HEK293 (cell line): ENCODE measurements around the gene HES1.

ENCODE experiments used
- BCL11A ChIP-seq: fragments of 450-650 bp; formaldehyde crosslinking; IDR thresholded peaks from 2 replicates; pipeline ENCODE4 v1.5.1; 2016; ENCODE audit warnings: low read depth, missing biosample characterization, missing genetic modification characterization
- EGR2 ChIP-seq: fragments of 450-650 bp; formaldehyde crosslinking; IDR thresholded peaks from 2 replicates; pipeline ENCODE4 v1.5.1; 2016; ENCODE audit warnings: low read depth, missing biosample characterization, missing genetic modification characterization
- HOXA7 ChIP-seq: sonication (generic); formaldehyde crosslinking; IDR thresholded peaks from 2 replicates; pipeline ENCODE4 v1.8.1; 2022; ENCODE audit warnings: missing genetic modification reagents, borderline replicate concordance
- IKZF3 ChIP-seq: fragments of 450-650 bp; IDR thresholded peaks from 2 replicates; pipeline ENCODE4 v1.5.0; 2018; ENCODE audit warnings: missing biosample characterization, mild to moderate bottlenecking, missing genetic modification characterization, moderate library complexity
- MEIS1 ChIP-seq: sonication (generic); formaldehyde crosslinking; IDR thresholded peaks from 2 replicates; pipeline ENCODE4 v1.8.1; 2022; ENCODE audit warnings: missing genetic modification reagents, mild to moderate bottlenecking, borderline replicate concordance
- SP3 ChIP-seq: fragments of 450-650 bp; formaldehyde crosslinking; IDR thresholded peaks from 2 replicates; pipeline ENCODE4 v1.5.1; 2016; ENCODE audit warnings: missing biosample characterization, missing genetic modification characterization
- ZBTB1 ChIP-seq: fragments of 450-650 bp; formaldehyde crosslinking; IDR thresholded peaks from 2 replicates; pipeline ENCODE4 v1.5.1; 2016; ENCODE audit warnings: missing biosample characterization, missing genetic modification characterization
- ZBTB7A ChIP-seq: fragments of 450-650 bp; formaldehyde crosslinking; IDR thresholded peaks from 2 replicates; pipeline ENCODE4 v1.5.1; 2016; ENCODE audit warnings: low read depth, missing biosample characterization, missing genetic modification characterization
- ZFP37 ChIP-seq: fragments of 450-650 bp; formaldehyde crosslinking; IDR thresholded peaks from 2 replicates; pipeline ENCODE4 v1.5.1; 2016; ENCODE audit warnings: missing biosample characterization, missing genetic modification characterization
- ZFP69B ChIP-seq: fragments of 450-650 bp; formaldehyde crosslinking; IDR thresholded peaks from 2 replicates; pipeline ENCODE4 v1.5.1; 2016; ENCODE audit warnings: missing biosample characterization, missing genetic modification characterization
- ZNF114 ChIP-seq: fragments of 450-650 bp; formaldehyde crosslinking; IDR thresholded peaks from 2 replicates; pipeline ENCODE4 v1.5.0; 2017; ENCODE audit warnings: missing biosample characterization, missing genetic modification characterization
- ZNF155 ChIP-seq: fragments of 450-650 bp; formaldehyde crosslinking; IDR thresholded peaks from 2 replicates; pipeline ENCODE4 v1.5.1; 2016; ENCODE audit warnings: missing biosample characterization, missing genetic modification characterization
- ZNF184 ChIP-seq: fragments of 450-650 bp; IDR thresholded peaks from 2 replicates; pipeline ENCODE4 v1.5.1; 2018; ENCODE audit warnings: missing biosample characterization, mild to moderate bottlenecking, missing genetic modification characterization
- ZNF214 ChIP-seq: fragments of 450-650 bp; formaldehyde crosslinking; IDR thresholded peaks from 2 replicates; pipeline ENCODE4 v1.5.1; 2017; ENCODE audit warnings: missing biosample characterization, mild to moderate bottlenecking, missing genetic modification characterization, borderline replicate concordance
- ZNF391 ChIP-seq: fragments of 450-650 bp; formaldehyde crosslinking; IDR thresholded peaks from 2 replicates; pipeline ENCODE4 v1.5.1; 2016; ENCODE audit warnings: low read depth, missing biosample characterization, missing genetic modification characterization, borderline replicate concordance
- ZNF544 ChIP-seq: fragments of 450-650 bp; formaldehyde crosslinking; IDR thresholded peaks from 2 replicates; pipeline ENCODE4 v1.5.0; 2017; ENCODE audit warnings: missing biosample characterization, missing genetic modification characterization
- ZNF596 ChIP-seq: fragments of 450-650 bp; IDR thresholded peaks from 2 replicates; pipeline ENCODE4 v1.5.0; 2018; ENCODE audit warnings: missing biosample characterization, mild to moderate bottlenecking, missing genetic modification characterization, moderate library complexity
- ZNF660 ChIP-seq: fragments of 450-650 bp; IDR thresholded peaks from 2 replicates; pipeline ENCODE4 v1.5.1; 2018; ENCODE audit warnings: missing biosample characterization, mild to moderate bottlenecking, missing genetic modification characterization
- ZNF664 ChIP-seq: fragments of 450-650 bp; formaldehyde crosslinking; IDR thresholded peaks from 2 replicates; pipeline ENCODE4 v1.5.1; 2016; ENCODE audit warnings: missing biosample characterization, missing genetic modification characterization
- ZNF776 ChIP-seq: fragments of 450-650 bp; formaldehyde crosslinking; IDR thresholded peaks from 2 replicates; pipeline ENCODE4 v1.5.0; 2017; ENCODE audit warnings: missing biosample characterization, missing genetic modification characterization, borderline replicate concordance
- TF ChIP-seq, protein P1 (sequence below): fragments of 450-650 bp; IDR thresholded peaks from 2 replicates; pipeline ENCODE4 v1.5.1; 2018; ENCODE audit warnings: missing biosample characterization, missing genetic modification characterization
- TF ChIP-seq, protein P2 (sequence below): fragments of 450-650 bp; formaldehyde crosslinking; IDR thresholded peaks from 2 replicates; pipeline ENCODE4; 2016; ENCODE audit warnings: missing biosample characterization, missing genetic modification characterization
- TF ChIP-seq, protein P3 (sequence below): fragments of 450-650 bp; formaldehyde crosslinking; IDR thresholded peaks from 2 replicates; pipeline ENCODE4 v1.5.1; 2016; ENCODE audit warnings: missing biosample characterization, missing genetic modification characterization
- TF ChIP-seq, protein P4 (sequence below): fragments of 450-650 bp; formaldehyde crosslinking; IDR thresholded peaks from 2 replicates; pipeline ENCODE4 v1.5.1; 2016; ENCODE audit warnings: missing biosample characterization, missing genetic modification characterization
- TF ChIP-seq, protein P5 (sequence below): fragments of 450-650 bp; formaldehyde crosslinking; IDR thresholded peaks from 2 replicates; pipeline ENCODE4 v1.5.1; 2016; ENCODE audit warnings: missing biosample characterization, missing genetic modification characterization
- TF ChIP-seq, protein P6 (sequence below): fragments of 450-650 bp; formaldehyde crosslinking; IDR thresholded peaks from 2 replicates; pipeline ENCODE4 v1.5.1; 2017; ENCODE audit warnings: missing biosample characterization, missing genetic modification characterization
- TF ChIP-seq, protein P7 (sequence below): fragments of 450-650 bp; formaldehyde crosslinking; IDR thresholded peaks from 2 replicates; pipeline ENCODE4 v1.5.1; 2016; ENCODE audit warnings: missing biosample characterization, missing genetic modification characterization

HES1 gene

DNA sequence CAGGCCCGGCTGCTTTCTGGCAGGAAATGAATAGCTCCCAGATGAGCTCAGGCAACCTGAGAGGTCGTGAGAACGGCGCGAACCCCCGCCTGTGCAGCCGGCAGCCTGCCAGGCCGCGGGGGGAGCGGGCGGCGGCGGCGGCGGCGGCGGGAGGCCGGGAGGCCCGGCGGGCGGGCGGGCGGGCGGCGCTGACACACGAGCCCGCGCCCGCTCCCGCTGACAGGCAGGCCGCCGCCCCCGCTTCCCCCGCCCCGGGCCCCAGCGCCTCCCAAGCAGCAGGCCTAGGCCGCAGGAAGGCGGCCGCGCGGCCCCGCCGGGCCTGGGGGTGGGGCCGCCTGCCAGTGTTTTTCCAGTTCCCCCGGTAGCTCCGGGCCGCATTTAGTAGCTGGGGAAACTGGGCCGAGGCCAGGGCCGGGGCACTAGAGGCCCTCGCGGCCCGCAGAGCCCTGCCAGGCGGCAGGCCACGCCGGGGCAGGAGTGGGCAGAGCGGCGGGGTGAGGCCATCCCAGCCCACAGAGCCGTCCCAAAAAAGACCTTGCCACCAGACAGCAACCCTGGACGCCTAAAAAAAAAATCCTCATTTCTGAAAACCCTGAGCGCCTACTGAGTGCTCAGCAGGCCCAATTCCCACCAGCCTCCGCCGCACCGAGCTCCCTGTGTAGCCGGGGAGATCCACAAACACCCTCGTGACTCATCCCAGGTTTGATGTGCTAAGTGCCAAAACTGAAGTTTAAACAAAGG is 5.6 kb downstream of the HES1 start (continued):
- TF ChIP-seq, protein P1, sequence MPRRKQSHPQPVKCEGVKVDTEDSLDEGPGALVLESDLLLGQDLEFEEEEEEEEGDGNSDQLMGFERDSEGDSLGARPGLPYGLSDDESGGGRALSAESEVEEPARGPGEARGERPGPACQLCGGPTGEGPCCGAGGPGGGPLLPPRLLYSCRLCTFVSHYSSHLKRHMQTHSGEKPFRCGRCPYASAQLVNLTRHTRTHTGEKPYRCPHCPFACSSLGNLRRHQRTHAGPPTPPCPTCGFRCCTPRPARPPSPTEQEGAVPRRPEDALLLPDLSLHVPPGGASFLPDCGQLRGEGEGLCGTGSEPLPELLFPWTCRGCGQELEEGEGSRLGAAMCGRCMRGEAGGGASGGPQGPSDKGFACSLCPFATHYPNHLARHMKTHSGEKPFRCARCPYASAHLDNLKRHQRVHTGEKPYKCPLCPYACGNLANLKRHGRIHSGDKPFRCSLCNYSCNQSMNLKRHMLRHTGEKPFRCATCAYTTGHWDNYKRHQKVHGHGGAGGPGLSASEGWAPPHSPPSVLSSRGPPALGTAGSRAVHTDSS (tag by site-specific recombination) = no peak
- TF ChIP-seq ZNF155 = no peak
- TF ChIP-seq HOXA7 (CRISPR knock-in tag) = no peak
- TF ChIP-seq ZBTB7A = peak; percentile 25; the same call in 1 of the 2 replicates
- 0 out of 2 replicates have a peak, but pooled peaks have one; percentile 17 for TF ChIP-seq BCL11A (tag by site-specific recombination)
- TF ChIP-seq, protein P2, sequence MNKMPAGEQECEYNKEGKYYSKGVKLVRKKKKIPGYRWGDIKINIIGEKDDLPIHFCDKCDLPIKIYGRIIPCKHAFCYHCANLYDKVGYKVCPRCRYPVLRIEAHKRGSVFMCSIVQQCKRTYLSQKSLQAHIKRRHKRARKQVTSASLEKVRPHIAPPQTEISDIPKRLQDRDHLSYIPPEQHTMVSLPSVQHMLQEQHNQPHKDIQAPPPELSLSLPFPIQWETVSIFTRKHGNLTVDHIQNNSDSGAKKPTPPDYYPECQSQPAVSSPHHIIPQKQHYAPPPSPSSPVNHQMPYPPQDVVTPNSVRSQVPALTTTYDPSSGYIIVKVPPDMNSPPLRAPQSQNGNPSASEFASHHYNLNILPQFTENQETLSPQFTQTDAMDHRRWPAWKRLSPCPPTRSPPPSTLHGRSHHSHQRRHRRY = peak; percentile 48; the same call in 1 of the 2 replicates
- no peak for TF ChIP-seq ZNF544 (tag by site-specific recombination)
- peak; percentile 75 for TF ChIP-seq EGR2
- TF ChIP-seq ZNF776 = no peak
- TF ChIP-seq MEIS1 = no peak
- no peak for TF ChIP-seq ZNF214
- TF ChIP-seq ZFP69B (tag by site-specific recombination) = peak; percentile 75; the same call in 1 of the 2 replicates
- TF ChIP-seq ZNF114 (tag by site-specific recombination) = no peak
- TF ChIP-seq, protein P3, sequence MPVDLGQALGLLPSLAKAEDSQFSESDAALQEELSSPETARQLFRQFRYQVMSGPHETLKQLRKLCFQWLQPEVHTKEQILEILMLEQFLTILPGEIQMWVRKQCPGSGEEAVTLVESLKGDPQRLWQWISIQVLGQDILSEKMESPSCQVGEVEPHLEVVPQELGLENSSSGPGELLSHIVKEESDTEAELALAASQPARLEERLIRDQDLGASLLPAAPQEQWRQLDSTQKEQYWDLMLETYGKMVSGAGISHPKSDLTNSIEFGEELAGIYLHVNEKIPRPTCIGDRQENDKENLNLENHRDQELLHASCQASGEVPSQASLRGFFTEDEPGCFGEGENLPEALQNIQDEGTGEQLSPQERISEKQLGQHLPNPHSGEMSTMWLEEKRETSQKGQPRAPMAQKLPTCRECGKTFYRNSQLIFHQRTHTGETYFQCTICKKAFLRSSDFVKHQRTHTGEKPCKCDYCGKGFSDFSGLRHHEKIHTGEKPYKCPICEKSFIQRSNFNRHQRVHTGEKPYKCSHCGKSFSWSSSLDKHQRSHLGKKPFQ = peak; percentile 96
- peak; percentile 84 for TF ChIP-seq IKZF3 (tag by site-specific recombination)
- peak; percentile 52; the same call in 1 of the 2 replicates for TF ChIP-seq ZNF660 (tag by site-specific recombination)
- no peak for TF ChIP-seq ZNF184 (tag by site-specific recombination)
- TF ChIP-seq SP3 (tag by site-specific recombination) = peak; percentile 55
- peak; percentile 94 for TF ChIP-seq ZFP37 (tag by site-specific recombination)
- TF ChIP-seq, protein P4, sequence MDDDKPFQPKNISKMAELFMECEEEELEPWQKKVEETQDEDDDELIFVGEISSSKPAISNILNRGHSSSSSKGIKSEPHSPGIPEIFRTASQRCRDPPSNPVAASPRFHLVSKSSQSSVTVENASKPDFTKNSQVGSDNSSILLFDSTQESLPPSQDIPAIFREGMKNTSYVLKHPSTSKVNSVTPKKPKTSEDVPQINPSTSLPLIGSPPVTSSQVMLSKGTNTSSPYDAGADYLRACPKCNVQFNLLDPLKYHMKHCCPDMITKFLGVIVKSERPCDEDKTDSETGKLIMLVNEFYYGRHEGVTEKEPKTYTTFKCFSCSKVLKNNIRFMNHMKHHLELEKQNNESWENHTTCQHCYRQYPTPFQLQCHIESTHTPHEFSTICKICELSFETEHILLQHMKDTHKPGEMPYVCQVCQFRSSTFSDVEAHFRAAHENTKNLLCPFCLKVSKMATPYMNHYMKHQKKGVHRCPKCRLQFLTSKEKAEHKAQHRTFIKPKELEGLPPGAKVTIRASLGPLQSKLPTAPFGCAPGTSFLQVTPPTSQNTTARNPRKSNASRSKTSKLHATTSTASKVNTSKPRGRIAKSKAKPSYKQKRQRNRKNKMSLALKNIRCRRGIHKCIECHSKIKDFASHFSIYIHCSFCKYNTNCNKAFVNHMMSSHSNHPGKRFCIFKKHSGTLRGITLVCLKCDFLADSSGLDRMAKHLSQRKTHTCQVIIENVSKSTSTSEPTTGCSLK (tag by site-specific recombination) = no peak
- TF ChIP-seq, protein P5, sequence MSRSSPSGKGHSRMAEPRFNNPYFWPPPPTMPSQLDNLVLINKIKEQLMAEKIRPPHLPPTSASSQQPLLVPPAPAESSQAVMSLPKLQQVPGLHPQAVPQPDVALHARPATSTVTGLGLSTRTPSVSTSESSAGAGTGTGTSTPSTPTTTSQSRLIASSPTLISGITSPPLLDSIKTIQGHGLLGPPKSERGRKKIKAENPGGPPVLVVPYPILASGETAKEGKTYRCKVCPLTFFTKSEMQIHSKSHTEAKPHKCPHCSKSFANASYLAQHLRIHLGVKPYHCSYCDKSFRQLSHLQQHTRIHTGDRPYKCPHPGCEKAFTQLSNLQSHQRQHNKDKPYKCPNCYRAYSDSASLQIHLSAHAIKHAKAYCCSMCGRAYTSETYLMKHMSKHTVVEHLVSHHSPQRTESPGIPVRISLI (tag by site-specific recombination) = peak; percentile 73; the same call in 1 of the 2 replicates
- TF ChIP-seq ZNF664 = no peak
- TF ChIP-seq ZNF596 (tag by site-specific recombination) = peak; percentile 68; the same call in 1 of the 2 replicates
- TF ChIP-seq, protein P6, sequence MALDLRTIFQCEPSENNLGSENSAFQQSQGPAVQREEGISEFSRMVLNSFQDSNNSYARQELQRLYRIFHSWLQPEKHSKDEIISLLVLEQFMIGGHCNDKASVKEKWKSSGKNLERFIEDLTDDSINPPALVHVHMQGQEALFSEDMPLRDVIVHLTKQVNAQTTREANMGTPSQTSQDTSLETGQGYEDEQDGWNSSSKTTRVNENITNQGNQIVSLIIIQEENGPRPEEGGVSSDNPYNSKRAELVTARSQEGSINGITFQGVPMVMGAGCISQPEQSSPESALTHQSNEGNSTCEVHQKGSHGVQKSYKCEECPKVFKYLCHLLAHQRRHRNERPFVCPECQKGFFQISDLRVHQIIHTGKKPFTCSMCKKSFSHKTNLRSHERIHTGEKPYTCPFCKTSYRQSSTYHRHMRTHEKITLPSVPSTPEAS (tag by site-specific recombination) = 0 out of 2 replicates have a peak, but pooled peaks have one; percentile 10
- TF ChIP-seq, protein P7, sequence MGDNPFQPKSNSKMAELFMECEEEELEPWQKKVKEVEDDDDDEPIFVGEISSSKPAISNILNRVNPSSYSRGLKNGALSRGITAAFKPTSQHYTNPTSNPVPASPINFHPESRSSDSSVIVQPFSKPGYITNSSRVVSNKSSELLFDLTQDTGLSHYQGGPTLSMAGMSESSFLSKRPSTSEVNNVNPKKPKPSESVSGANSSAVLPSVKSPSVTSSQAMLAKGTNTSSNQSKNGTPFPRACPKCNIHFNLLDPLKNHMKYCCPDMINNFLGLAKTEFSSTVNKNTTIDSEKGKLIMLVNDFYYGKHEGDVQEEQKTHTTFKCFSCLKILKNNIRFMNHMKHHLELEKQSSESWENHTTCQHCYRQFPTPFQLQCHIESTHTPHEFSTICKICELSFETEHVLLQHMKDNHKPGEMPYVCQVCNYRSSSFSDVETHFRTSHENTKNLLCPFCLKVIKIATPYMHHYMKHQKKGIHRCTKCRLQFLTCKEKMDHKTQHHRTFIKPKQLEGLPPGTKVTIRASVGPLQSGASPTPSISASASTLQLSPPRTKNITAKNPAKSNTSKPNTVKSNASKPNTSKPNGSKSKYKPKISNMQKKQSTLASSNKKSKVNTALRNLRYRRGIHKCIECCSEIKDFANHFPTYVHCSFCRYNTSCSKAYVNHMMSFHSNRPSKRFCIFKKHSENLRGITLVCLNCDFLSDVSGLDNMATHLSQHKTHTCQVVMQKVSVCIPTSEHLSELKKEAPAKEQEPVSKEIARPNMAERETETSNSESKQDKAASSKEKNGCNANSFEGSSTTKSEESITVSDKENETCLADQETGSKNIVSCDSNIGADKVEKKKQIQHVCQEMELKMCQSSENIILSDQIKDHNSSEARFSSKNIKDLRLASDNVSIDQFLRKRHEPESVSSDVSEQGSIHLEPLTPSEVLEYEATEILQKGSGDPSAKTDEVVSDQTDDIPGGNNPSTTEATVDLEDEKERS (tag by site-specific recombination) = 0 out of 2 replicates have a peak, but pooled peaks have one; percentile 15
- TF ChIP-seq ZNF391 (tag by site-specific recombination) = peak; percentile 27; the same call in 1 of the 2 replicates
- TF ChIP-seq ZBTB1 (tag by site-specific recombination) = peak; percentile 30; the same call in 1 of the 2 replicates
